HepG2 (cell line): ENCODE data around the gene C19orf44. TPM values are rescaled to one million over a fixed set of nuclear protein-coding genes. Genes with fewer than 3 reads are reported as not detected.

Experiments used
- DNMT3B ChIP-seq: conservative IDR thresholded peaks from 2 replicates; pipeline ENCODE4 v1.6.1; 2016; ENCODE audit warnings: missing biosample characterization, control low read depth
- HNF4G ChIP-seq, 2 experiments: sonication (generic) in 1 of 2; formaldehyde crosslinking in 1 of 2; IDR thresholded peaks; 2 replicates each; pipeline versions ENCODE4 v1.4.0 to v1.6.1; 2011 to 2020; ENCODE audit warnings: borderline replicate concordance in 2 of 2, low read depth in 2 of 2, mild to moderate bottlenecking in 2 of 2, low read length in 1 of 2, missing genetic modification reagents in 1 of 2, moderate library complexity in 1 of 2
- POLR2A ChIP-seq, 2 experiments: IDR thresholded peaks; 2 replicates each; pipeline ENCODE4 v1.6.1; 2011; ENCODE audit warnings: low read depth in 2 of 2, low read length in 2 of 2, mild to moderate bottlenecking in 1 of 2, moderate library complexity in 1 of 2; ENCODE audit not compliant: insufficient read depth in 1 of 2
- SRY ChIP-seq: sonication (generic); formaldehyde crosslinking; IDR thresholded peaks from 2 replicates; pipeline ENCODE4 v1.8.0; 2022; ENCODE audit warnings: mild to moderate bottlenecking, missing genetic modification reagents
- ZFAT ChIP-seq: sonication (generic); formaldehyde crosslinking; conservative IDR thresholded peaks from 2 replicates; pipeline ENCODE4 v1.8.1; 2023; ENCODE audit warnings: missing genetic modification reagents, inconsistent platforms
- ZMAT3 ChIP-seq: sonication (generic); formaldehyde crosslinking; conservative IDR thresholded peaks from 2 replicates; pipeline ENCODE4 v1.7.0; 2021; ENCODE audit warnings: missing genetic modification reagents
- polyA plus RNA-seq, 8 experiments: library from polyadenylated mRNA; depleted of rRNA in 3 of 8; stranded (reverse) in 7 of 8; unstranded in 1 of 8; fragments of >200 nt; fragmentation: Illumina TruSeq in 4 of 8; extraction: Trizol in 4 of 8; gene quantifications; 2 replicates each; pipeline versions ENCODE4 v1.2.1 to v1.2.3, GENCODE V29; 2011 to 2016; ENCODE audit warnings: low read depth in 4 of 8, missing spikeins in 1 of 8, mixed read lengths in 1 of 8; ENCODE audit not compliant: insufficient read depth in 1 of 8
- total RNA-seq, 5 experiments: library from RNA; depleted of rRNA; stranded (reverse); fragments of >200 nt; fragmentation: Illumina TruSeq; extraction: Trizol; gene quantifications; 2 replicates each; pipeline ENCODE4 v1.2.3, GENCODE V29; 2016; ENCODE audit warnings: low read depth in 1 of 5
- TF ChIP-seq, protein P1 (sequence below): sonication (generic); formaldehyde crosslinking; IDR thresholded peaks from 2 replicates; pipeline ENCODE4 v1.4.0; 2020; ENCODE audit warnings: missing genetic modification reagents, mild to moderate bottlenecking, borderline replicate concordance
- TF ChIP-seq, protein P2 (sequence below): sonication (generic); formaldehyde crosslinking; IDR thresholded peaks from 2 replicates; pipeline ENCODE4 v1.9.0; 2021; ENCODE audit warnings: missing genetic modification reagents, mild to moderate bottlenecking, borderline replicate concordance
- TF ChIP-seq, protein P3 (sequence below), 2 experiments: fragments of 450-650 bp in 1 of 2; sonication (generic) in 1 of 2; formaldehyde crosslinking in 1 of 2; IDR thresholded peaks; 2 replicates each; pipeline versions ENCODE4 v1.6.1 to v1.8.0; 2016 to 2022; ENCODE audit warnings: antibody characterized with exemption in 1 of 2, mild to moderate bottlenecking in 1 of 2, missing genetic modification reagents in 1 of 2
- TF ChIP-seq, protein P4 (sequence below): sonication (generic); formaldehyde crosslinking; IDR thresholded peaks from 2 replicates; pipeline ENCODE4 v1.9.0; 2021; ENCODE audit warnings: missing genetic modification reagents, borderline replicate concordance

The C19orf44 gene
- total and polyA plus RNA-seq, 2 of the 13 experiments (the other 11 are each of a cell fraction or from before 2014, with no cell fraction given) = 3.2 to 4.3 TPM

DNA sequence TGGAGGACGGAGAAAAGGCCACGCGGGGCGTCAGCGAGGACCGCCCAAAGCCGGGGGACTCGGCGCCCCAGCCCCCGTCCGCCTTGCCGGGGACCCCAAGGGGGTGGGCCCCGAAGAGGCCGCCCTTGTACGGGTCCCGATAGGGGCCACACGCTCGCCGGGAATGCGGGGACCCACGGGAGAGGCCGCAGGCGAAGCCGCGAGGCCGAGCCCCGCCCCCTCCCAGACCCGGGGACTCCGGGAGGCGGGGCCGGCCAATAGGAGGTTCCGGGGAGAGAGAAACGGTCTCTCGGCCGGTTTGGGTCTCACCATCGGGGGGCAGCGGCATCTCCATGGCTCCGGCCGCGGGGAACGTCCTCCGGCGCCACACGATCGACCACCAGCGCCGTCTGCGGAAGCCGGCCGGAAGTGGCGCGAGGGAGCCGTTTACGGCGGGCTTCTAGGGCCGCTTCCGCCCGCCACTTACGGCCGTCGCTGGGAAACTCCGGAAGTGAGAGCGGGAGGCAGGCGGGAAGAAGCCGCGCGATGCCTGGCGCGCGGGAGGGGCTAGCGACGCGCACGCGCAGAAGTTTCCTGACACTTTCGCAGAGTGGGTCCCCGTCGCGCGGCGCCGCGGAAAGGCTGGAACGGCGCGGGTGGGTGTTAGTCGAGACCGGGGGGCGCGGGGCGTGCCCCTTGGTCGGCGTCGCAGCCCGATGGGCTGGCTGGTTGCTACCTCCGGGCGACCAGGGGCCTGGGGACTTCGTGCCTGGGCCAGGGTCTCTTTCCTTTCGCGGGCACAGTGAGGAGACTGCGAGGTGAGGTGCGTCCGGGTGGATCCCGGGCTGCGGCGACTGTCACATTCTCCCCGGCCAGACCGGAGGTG, 46.1 kb downstream of the C19orf44 start, which contains the start of gene CHERP (continued):
- TF ChIP-seq HNF4G (IDR thresholded peaks at IDR 0.05; ENCODE audit: borderline replicate concordance, low read depth, low read length) = no peak
- 0 out of 2 replicates have a peak, but pooled peaks have one; percentile 32 for TF ChIP-seq HNF4G (CRISPR knock-in tag; IDR thresholded peaks at IDR 0.05; ENCODE audit: borderline replicate concordance, low read depth)
- TF ChIP-seq POLR2A (IDR thresholded peaks at IDR 0.05; ENCODE audit: insufficient read depth in 1 of 2, low read depth in 2 of 2, low read length in 2 of 2) = peak; percentile 76 to 95
- TF ChIP-seq, protein P1, sequence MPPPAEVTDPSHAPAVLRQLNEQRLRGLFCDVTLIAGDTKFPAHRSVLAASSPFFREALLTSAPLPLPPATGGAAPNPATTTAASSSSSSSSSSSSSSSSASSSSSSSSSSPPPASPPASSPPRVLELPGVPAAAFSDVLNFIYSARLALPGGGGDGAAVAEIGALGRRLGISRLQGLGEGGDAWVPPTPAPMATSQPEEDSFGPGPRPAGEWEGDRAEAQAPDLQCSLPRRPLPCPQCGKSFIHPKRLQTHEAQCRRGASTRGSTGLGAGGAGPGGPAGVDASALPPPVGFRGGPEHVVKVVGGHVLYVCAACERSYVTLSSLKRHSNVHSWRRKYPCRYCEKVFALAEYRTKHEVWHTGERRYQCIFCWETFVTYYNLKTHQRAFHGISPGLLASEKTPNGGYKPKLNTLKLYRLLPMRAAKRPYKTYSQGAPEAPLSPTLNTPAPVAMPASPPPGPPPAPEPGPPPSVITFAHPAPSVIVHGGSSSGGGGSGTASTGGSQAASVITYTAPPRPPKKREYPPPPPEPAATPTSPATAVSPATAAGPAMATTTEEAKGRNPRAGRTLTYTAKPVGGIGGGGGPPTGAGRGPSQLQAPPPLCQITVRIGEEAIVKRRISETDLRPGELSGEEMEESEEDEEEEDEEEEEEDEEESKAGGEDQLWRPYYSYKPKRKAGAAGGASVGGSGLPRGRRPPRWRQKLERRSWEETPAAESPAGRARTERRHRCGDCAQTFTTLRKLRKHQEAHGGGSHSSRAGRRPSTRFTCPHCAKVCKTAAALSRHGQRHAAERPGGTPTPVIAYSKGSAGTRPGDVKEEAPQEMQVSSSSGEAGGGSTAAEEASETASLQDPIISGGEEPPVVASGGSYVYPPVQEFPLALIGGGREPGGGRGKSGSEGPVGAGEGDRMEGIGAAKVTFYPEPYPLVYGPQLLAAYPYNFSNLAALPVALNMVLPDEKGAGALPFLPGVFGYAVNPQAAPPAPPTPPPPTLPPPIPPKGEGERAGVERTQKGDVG (CRISPR knock-in tag) = peak; percentile 41; the same call in 1 of the 2 replicates
- TF ChIP-seq, protein P2, sequence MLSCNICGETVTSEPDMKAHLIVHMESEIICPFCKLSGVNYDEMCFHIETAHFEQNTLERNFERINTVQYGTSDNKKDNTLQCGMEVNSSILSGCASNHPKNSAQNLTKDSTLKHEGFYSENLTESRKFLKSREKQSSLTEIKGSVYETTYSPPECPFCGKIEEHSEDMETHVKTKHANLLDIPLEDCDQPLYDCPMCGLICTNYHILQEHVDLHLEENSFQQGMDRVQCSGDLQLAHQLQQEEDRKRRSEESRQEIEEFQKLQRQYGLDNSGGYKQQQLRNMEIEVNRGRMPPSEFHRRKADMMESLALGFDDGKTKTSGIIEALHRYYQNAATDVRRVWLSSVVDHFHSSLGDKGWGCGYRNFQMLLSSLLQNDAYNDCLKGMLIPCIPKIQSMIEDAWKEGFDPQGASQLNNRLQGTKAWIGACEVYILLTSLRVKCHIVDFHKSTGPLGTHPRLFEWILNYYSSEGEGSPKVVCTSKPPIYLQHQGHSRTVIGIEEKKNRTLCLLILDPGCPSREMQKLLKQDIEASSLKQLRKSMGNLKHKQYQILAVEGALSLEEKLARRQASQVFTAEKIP = no peak
- TF ChIP-seq, protein P3, sequence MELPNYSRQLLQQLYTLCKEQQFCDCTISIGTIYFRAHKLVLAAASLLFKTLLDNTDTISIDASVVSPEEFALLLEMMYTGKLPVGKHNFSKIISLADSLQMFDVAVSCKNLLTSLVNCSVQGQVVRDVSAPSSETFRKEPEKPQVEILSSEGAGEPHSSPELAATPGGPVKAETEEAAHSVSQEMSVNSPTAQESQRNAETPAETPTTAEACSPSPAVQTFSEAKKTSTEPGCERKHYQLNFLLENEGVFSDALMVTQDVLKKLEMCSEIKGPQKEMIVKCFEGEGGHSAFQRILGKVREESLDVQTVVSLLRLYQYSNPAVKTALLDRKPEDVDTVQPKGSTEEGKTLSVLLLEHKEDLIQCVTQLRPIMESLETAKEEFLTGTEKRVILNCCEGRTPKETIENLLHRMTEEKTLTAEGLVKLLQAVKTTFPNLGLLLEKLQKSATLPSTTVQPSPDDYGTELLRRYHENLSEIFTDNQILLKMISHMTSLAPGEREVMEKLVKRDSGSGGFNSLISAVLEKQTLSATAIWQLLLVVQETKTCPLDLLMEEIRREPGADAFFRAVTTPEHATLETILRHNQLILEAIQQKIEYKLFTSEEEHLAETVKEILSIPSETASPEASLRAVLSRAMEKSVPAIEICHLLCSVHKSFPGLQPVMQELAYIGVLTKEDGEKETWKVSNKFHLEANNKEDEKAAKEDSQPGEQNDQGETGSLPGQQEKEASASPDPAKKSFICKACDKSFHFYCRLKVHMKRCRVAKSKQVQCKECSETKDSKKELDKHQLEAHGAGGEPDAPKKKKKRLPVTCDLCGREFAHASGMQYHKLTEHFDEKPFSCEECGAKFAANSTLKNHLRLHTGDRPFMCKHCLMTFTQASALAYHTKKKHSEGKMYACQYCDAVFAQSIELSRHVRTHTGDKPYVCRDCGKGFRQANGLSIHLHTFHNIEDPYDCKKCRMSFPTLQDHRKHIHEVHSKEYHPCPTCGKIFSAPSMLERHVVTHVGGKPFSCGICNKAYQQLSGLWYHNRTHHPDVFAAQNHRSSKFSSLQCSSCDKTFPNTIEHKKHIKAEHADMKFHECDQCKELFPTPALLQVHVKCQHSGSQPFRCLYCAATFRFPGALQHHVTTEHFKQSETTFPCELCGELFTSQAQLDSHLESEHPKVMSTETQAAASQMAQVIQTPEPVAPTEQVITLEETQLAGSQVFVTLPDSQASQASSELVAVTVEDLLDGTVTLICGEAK (IDR thresholded peaks at IDR 0.05) = peak; percentile 63
- TF ChIP-seq, protein P3 (CRISPR knock-in tag; IDR thresholded peaks at IDR 0.05) = peak; percentile 48; the same call in 1 of the 2 replicates
- 0 out of 2 replicates have a peak, but pooled peaks have one; percentile 5 for TF ChIP-seq DNMT3B
- TF ChIP-seq ZMAT3 (CRISPR knock-in tag) = 0 out of 2 replicates have a peak, but pooled peaks have one; percentile 46
- TF ChIP-seq, protein P4, sequence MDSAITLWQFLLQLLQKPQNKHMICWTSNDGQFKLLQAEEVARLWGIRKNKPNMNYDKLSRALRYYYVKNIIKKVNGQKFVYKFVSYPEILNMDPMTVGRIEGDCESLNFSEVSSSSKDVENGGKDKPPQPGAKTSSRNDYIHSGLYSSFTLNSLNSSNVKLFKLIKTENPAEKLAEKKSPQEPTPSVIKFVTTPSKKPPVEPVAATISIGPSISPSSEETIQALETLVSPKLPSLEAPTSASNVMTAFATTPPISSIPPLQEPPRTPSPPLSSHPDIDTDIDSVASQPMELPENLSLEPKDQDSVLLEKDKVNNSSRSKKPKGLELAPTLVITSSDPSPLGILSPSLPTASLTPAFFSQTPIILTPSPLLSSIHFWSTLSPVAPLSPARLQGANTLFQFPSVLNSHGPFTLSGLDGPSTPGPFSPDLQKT (CRISPR knock-in tag) = peak; percentile 58; the same call in 1 of the 2 replicates
- TF ChIP-seq SRY (CRISPR knock-in tag) = peak; percentile 67
- peak; percentile 57; the same call in 1 of the 2 replicates for TF ChIP-seq ZFAT (CRISPR knock-in tag)
